WTC11 (cell line): Measurements from ENCODE around the gene NFIX. TPM values are rescaled to one million over a fixed set of nuclear protein-coding genes. Genes with fewer than 3 reads are reported as not detected.

Source experiments
- ATAC-seq: fragments of 200-7000 bp; cut with Tn5 transposase; 2 replicates; pipeline ENCODE4 v1.10.0; 2021; ENCODE audit warnings: mild to moderate bottlenecking, moderate library complexity
- CTCF ChIA-PET: fragments of 300-600 bp; sonication (Branson Sonifier 250); formaldehyde crosslinking; loops from one replicate; lab custom pipeline; 2021; ENCODE audit warnings: antibody characterized with exemption; lab: Charles Lee
- POLR2A ChIA-PET: fragments of 350-600 bp; sonication (Branson Sonifier 250); formaldehyde crosslinking; loops from one replicate; lab custom pipeline; 2021; ENCODE audit warnings: antibody characterized with exemption; lab: Charles Lee
- DNase-seq: peaks from one replicate; pipeline ENCODE4 v3.0.0; 2021; ENCODE audit warnings: low spot score
- H3K27ac Mint-ChIP-seq: 2 replicates; pipeline ENCODE4 v1.8.0; 2021; ENCODE audit warnings: mixed read lengths
- H3K27me3 Mint-ChIP-seq: 2 replicates; pipeline ENCODE4 v1.8.0; 2021; ENCODE audit warnings: low read depth, mild to moderate bottlenecking, moderate library complexity, mixed read lengths
- H3K36me3 Mint-ChIP-seq: 2 replicates; pipeline ENCODE4 v1.8.0; 2021; ENCODE audit warnings: mixed read lengths
- H3K4me1 Mint-ChIP-seq: 2 replicates; pipeline ENCODE4 v1.8.0; 2022; ENCODE audit warnings: mixed read lengths
- H3K4me3 Mint-ChIP-seq: 2 replicates; pipeline ENCODE4 v1.8.0; 2021; ENCODE audit warnings: mild to moderate bottlenecking, moderate library complexity, mixed read lengths
- H3K9me3 Mint-ChIP-seq: 2 replicates; pipeline ENCODE4 v1.8.0; 2021; ENCODE audit warnings: mixed read lengths
- E2F4 ChIP-seq: sonication (generic); formaldehyde crosslinking; IDR thresholded peaks from 2 replicates; pipeline ENCODE4 v1.8.1; 2022; ENCODE audit warnings: low read depth, mild to moderate bottlenecking, moderate library complexity, missing genetic modification reagents, borderline replicate concordance
- ESRRA ChIP-seq: sonication (generic); formaldehyde crosslinking; IDR thresholded peaks from 2 replicates; pipeline ENCODE4 v1.8.1; 2022; ENCODE audit warnings: mild to moderate bottlenecking, missing genetic modification reagents, borderline replicate concordance
- NFATC4 ChIP-seq: fragments of 250-450 bp; sonication (Bioruptor Pico); IDR thresholded peaks from 2 replicates; pipeline ENCODE4 v1.9.0; 2021; ENCODE audit warnings: mild to moderate bottlenecking
- NFE2L1 ChIP-seq: sonication (generic); formaldehyde crosslinking; IDR thresholded peaks from 2 replicates; pipeline ENCODE4 v1.8.1; 2023; ENCODE audit warnings: missing genetic modification reagents
- NR3C1 ChIP-seq: sonication (generic); formaldehyde crosslinking; conservative IDR thresholded peaks from 2 replicates; pipeline ENCODE4 v1.8.1; 2023; ENCODE audit warnings: low read depth, mild to moderate bottlenecking, missing genetic modification reagents
- TEAD4 ChIP-seq: sonication (generic); formaldehyde crosslinking; IDR thresholded peaks from 2 replicates; pipeline ENCODE4 v1.8.0; 2022; ENCODE audit warnings: mild to moderate bottlenecking, missing genetic modification reagents
- ZNF121 ChIP-seq: sonication (generic); formaldehyde crosslinking; IDR thresholded peaks from 2 replicates; pipeline ENCODE4 v1.8.0; 2023; ENCODE audit warnings: missing genetic modification reagents
- ZNF281 ChIP-seq: sonication (generic); formaldehyde crosslinking; IDR thresholded peaks from 2 replicates; pipeline ENCODE4 v1.8.0; 2023; ENCODE audit warnings: mild to moderate bottlenecking, missing genetic modification reagents
- ZNF396 ChIP-seq: fragments of 250-450 bp; sonication (Bioruptor Pico); IDR thresholded peaks from 2 replicates; pipeline ENCODE4 v1.8.0; 2021; ENCODE audit warnings: mild to moderate bottlenecking, moderate library complexity, borderline replicate concordance
- ZNF532 ChIP-seq: fragments of 250-450 bp; sonication (Bioruptor Pico); IDR thresholded peaks from 2 replicates; pipeline ENCODE4 v1.9.0; 2021; ENCODE audit warnings: mild to moderate bottlenecking, borderline replicate concordance
- total RNA-seq: library from RNA; stranded (reverse); gene quantifications from 3 replicates; pipeline ENCODE4 v1.2.3, GENCODE V29; 2021

Gene NFIX
- total RNA-seq, 1 experiment from 2014 or later, result 1.4 TPM

DNA sequence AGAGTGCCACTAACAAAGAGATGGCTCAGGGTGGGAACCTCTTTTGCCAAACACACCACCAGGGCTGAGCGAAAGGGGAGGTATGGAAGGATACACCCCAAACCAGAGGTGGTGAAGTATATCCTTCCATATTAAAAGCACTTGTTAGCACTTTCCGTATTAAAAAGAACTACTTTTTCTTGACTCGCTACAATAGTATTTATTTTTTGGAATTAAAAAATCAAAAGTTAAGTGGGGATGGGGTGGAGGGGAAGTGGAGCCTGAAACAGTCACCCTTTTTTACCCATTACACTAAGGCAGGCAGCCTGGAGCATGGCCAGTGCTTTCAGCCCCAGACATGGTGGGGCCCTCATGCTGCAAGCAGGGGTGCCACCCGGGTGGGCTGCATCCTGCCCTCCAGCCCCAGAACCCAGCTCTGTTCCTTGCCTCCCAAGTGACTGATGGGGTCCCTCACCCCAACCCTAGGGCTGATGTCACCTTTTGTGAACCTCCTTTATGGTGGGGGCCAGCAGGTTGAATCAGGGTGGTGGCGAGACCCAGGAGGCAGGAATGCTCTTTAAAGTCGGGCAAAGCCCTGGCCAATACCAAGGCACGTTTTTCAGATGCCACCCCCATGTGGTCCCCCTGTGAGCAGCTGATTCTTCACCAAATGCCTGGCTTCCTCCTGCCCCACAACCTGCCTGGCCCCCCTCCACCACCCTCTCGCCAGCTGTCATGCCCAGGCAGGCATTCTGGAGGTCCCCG, 76.3 kb downstream of the NFIX start:
- ChIA-PET POLR2A (no interaction called here), CTCF (interaction anchor here (0.5 to 20.5 kb wide), 6 partner anchors 13 to 106 kb away, joined by 3 to 294 read pairs (median 12); no protein-coding TSS in a partner anchor)
- Mint-ChIP-seq H3K27me3 (peaks cover 20% of the 10 kb centered on the region), H3K4me3 (no peak overlapping the region), H3K36me3 (no peaks in the 10 kb centered on the region), H3K9me3 (no peaks in the 10 kb centered on the region), H3K27ac (no peak overlapping the region), H3K4me1 (0 out of 2 replicates have a peak, but pooled peaks cover 3% of the 10 kb centered on the region)
- DNase-seq (no peak), ATAC-seq (no peak)
- TF ChIP-seq TEAD4 (CRISPR knock-in tag), result no peak
- TF ChIP-seq ZNF532, result no peak
- no peak for TF ChIP-seq ESRRA
- TF ChIP-seq ZNF281, result no peak
- TF ChIP-seq E2F4 (CRISPR knock-in tag), result no peak
- no peak for TF ChIP-seq NR3C1
- no peak for TF ChIP-seq ZNF121 (CRISPR knock-in tag)

DNA sequence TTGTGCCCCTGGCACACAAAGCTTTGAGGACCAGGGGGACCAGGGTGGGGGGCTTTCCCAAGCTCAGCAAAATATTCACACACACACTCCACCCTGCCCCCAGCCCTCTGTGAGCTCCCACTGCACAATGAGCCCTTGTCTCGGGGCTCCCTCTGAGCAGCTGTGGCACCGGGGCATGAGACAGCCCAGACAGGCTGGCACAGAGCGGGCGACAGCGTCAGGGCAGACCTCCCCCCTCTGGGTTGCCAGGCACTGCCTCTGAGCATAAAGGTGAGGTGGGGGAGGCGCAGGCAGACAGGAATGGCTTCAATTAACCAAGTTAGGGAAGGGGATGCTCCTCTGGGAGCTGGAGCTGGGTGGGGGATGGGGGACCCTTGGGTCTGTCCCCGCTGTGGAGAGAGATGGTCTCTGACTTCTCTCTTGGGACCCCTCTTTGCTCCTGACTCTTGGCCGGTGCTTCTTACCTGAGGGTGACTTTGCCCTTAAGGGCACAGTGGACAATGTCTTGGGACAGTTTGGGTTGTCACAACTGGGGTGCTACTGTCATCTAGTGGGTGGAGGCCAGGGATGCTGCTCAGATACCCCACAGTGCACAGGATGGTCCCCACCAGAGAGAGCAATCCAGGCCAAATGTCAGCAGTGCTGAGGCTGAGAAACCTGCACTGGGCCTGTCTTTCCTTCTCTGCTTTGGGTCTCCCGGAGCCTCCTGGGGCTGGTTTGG, 77.1 kb downstream of the NFIX start:
- DNase-seq (no peak), ATAC-seq (no peak)
- Mint-ChIP-seq H3K9me3 (no peaks in the 10 kb centered on the region), H3K36me3 (no peaks in the 10 kb centered on the region), H3K4me1 (peaks cover 7% of the 10 kb centered on the region), H3K27ac (no peak overlapping the region), H3K4me3 (no peak overlapping the region), H3K27me3 (peaks cover 26% of the 10 kb centered on the region)
- TF ChIP-seq ZNF396 (no peak), TEAD4 (CRISPR knock-in tag) (no peak), NFATC4 (no peak), ZNF281 (no peak), NFE2L1 (no peak)
- POLR2A ChIA-PET, result no interaction called here
- CTCF ChIA-PET, result interaction anchor here (1.7 to 20.5 kb wide), 5 partner anchors 14 to 107 kb away, joined by 6 to 294 read pairs (median 16); no protein-coding TSS in a partner anchor
